Amniotic epithelial cell (primary cell): ENCODE results near the gene RGS7.

Experiments
- DNase-seq: peaks from one replicate; pipeline ENCODE4 v3.0.0-alpha.2; 2010; ENCODE audit warnings: low read depth

The RGS7 gene

GRCh38 chr1:241079047-241079446 is 278.0 kb downstream of the RGS7 start:
- DNase-seq, result no peak

GRCh38 chr1:241077386-241078147 is 279.4 kb downstream of the RGS7 start:
- no peak for DNase-seq

- no peak for DNase-seq
Observed at GRCh38 chr1:241074507-241074906, 282.5 kb downstream of the RGS7 start.

DNA sequence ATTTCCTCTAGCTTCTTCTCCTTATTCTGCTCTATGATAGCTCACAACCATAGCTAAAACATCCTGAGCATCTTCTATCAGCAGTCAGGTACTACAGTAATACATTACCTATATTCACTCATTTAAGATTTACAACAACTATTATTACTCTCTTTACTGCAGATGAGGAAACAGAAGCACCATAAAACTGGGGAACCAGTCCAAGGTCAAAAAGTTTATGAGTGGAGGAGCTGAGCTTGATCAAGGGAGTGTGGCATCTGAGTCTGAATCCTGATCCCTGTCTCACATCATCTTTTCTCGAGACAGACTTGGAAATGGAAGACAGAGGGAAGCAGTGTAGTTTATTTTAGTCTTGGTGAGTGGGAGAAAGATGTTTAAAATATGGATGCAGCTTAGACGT is 288.6 kb downstream of the RGS7 start:
- no peak for DNase-seq

DNA sequence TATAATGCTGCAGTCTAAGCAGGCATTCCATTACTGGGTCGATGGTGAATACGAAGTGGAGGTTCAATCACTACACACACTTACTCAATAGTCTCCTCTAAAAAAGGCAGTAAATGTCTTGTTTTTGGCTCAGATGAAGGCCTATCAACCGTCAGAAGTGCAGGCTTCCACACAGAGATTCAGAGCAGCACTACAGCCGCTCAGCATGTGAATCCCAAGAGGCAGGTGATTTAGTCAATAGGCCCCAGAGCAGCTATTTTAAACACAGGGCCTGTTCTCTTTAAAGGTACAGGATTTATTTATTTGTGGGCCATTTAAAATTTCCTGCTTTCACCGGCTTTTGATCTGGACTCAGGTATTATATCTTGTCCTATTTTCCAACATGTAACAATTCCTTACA is 293.7 kb downstream of the RGS7 start:
- no peak for DNase-seq

DNA sequence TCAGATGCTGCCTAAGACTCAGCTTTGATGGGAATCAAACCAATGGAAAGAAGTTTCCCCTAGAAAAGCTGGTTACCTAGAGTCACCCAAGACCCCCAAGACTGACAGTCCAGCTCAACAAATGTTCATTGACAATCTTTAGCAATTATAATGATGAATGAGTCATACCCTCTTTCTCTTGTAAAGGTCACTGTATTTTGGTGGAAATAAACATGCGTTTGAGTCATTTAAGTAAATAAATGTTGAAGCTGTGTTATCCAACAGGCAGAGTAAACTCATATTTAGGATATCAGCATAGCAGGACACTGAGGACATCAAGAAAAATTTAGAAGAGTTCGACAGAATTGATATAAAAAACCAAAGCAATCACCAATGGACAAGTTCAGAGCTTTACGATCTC is 295.9 kb downstream of the RGS7 start:
- DNase-seq, result no peak

DNA sequence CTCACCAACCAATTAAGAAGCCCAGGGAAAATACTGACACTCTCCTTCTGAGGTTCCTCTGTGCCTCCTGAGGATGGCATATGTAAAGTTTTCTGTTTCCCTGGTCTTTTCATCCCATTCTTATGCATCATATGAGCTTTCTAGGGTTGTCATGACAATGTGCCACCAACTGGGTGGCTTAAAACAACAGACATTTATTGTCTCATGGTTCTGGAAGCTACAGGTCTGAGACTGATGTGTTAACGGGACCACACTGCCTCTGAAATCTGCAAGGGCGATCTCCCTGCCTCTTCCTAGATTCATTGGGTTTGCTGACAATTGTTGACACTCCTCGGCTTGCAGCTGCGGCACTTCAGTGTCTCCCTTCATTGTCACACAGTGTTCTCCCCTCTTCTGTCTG is 308.4 kb downstream of the RGS7 start:
- DNase-seq, result no peak

GRCh38 chr1:241045659-241046058 is 311.3 kb downstream of the RGS7 start:
- no peak for DNase-seq

GRCh38 chr1:241034203-241034936 is 322.6 kb downstream of the RGS7 start:
- no peak for DNase-seq

- DNase-seq, result no peak
Observed at GRCh38 chr1:241024834-241025233, 332.2 kb downstream of the RGS7 start.

DNA sequence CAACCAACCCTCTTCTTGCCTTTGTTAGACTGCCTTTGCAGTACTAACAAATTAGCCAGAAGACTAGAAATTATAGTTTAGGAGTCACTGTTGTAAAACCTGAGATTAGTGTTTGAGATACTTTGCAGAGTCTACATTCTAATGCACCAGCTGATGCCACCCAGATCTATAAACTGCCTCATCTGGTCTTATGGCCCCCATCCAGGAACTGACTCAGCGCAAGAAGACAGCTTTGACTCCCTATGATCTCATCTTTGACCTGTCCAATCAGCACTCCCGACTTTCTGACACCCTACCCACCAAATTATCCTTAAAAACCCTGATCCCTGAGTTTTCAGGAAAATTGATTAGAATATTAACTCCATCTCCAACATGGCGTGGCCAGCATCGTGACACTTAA is 334.6 kb downstream of the RGS7 start:
- no peak for DNase-seq

GRCh38 chr1:241020851-241021697 is 335.9 kb downstream of the RGS7 start:
- DNase-seq, result no peak

DNA sequence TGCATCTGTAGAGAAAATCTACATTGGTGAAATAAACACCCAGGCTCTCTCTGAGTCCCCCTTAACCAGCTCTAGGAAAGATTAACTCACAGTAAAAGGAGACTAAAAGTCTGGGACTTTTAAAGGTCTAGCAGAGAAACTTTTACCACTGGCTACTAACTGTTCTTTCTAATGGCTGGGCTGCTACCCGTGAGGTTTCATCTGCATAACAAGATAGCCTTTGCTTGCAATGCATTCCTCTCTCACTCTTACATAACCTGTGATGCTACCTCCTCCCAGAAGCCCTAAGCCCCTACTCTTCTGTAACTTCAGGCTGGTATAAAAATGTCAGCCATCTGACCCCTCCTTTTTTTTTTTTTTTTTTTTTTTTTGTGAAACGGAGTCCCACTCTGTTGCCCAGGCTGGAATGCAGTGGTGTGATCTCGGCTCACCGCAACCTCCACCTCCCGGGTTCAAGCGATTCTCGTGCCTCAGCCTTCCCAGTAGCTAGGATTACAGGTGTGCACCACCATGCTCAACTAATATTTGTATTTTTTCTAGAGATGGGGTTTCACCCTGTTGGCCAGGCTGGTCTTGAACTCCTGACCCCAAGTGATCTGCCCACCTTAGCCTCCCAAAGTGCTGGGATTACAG is 344.2 kb downstream of the RGS7 start:
- no peak for DNase-seq

DNA sequence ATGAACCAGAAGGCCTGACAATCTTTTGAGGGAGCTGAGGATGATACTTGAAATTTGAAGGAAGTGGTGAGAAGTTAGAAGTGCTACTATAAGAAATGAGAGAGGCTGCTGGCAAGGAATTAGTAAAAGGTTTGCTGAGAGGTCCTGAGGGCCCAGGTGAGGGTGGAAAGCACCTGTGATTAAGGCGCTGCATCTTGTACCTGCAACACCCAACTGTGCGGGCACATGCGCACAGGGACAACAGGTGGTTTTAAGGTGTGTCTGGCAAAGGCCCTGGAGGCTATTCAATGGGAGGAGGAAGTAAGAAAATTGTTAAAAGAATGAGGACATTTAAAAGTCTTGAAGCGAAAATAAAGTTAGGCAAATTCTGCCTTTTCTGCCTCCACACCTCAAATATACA is 349.3 kb downstream of the RGS7 start:
- DNase-seq, result no peak

DNA sequence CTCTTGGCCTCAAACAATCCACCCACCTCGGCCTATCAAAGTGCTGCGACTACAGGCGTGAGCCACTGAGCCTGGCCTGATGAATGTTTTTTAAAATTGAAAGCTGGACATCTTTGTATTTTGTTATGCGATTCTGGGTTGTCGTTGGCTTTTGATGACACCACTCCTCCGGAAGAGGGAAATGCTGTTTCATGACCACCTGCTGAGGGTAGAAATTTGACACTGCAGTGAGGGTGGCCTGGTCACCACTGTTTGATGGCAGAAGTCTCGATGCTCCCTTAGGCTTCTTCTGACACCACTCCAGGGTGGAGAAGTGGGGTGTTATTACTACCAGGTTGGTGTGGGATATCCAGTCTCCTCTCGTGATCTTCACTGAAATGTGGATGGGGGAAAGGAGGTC is 357.2 kb downstream of the RGS7 start:
- no peak for DNase-seq

GRCh38 chr1:240998441-240999015 is 358.5 kb downstream of the RGS7 start:
- DNase-seq, result no peak

- no peak for DNase-seq
Observed at GRCh38 chr1:240998024-240998423, 359.0 kb downstream of the RGS7 start.

- no peak for DNase-seq
Observed at GRCh38 chr1:240993004-240993403, 364.0 kb downstream of the RGS7 start.

DNA sequence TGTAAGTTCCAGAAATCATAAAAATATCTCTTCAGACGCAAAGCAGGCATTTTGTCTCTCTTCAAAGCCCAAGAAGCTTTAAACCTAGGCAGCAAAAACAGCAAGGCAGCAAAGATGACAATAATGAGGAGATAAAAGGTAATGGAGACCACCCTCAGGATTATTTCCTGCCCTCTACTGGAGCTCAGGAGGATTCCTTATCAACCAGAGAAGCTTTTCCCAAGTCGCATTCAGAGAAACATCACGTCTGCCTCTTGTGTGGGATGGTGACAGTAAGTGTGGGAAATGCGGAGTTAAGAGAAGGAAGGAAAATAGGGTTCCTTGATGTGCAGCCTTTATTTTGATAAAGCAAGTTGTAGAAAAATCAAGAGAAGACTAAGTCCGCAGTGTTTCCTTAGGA is 365.8 kb downstream of the RGS7 start:
- DNase-seq, result no peak

DNA sequence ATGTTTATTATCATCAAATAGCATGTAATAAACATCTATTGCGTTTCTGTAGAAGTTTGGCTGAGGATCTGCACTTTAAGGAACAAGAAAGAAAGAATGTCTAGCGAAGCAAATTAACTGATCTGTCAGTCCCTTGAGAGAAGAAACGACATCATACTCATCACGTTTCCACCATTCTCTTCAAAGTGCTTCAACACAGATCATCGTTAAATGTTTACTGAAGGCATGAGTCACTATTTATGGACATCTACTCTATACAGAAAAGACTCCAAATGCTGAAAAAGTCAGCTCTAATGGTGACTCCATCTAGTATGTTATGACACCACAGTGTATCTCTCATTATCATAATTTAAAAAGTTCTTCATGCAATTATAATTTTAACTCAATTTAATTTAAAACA is 369.1 kb downstream of the RGS7 start:
- no peak for DNase-seq

- no peak for DNase-seq
Observed at GRCh38 chr1:240985081-240985480, 371.9 kb downstream of the RGS7 start.

- DNase-seq, result no peak
Observed at GRCh38 chr1:240980342-240980741, 376.7 kb downstream of the RGS7 start.
